ENCODE measurements around the gene NRXN2.

DNA sequence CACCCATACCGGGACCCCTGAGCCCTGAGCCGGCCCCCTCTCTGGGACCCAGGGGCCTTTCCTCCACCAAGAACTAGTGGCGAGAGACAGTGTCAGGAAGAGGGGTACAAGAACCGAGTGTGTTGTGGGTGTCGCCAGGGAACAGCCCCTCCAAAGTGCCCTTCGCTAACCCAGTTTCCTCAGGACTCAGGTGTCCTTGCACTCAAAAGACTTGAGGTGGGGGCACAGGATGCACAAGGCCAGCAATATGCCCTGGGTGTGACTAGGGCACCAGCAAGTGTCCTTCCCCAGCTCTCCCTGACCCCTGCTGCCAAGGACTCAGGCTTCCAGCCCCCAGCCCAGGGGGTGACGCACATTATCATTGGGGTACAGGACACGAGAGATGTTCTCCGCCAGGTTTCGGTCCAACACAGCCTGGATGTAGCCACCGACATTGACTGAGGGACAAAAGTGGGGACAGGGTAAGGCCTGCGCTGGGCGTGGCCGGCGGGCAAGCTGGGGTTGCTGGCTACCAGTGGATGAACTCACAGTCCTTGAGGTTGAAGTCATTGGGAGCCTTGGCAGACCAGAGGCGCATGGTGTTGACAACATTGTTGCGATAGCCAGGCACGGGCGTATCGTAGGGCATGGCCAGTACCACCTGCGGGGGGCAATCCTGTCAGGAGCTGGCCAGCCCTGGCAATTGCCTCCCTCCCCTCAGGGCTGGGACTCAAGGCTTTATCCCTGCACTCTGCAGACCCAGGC, 32.1 kb upstream of the NRXN2 start:
- TF ChIP-seq, protein P1, sequence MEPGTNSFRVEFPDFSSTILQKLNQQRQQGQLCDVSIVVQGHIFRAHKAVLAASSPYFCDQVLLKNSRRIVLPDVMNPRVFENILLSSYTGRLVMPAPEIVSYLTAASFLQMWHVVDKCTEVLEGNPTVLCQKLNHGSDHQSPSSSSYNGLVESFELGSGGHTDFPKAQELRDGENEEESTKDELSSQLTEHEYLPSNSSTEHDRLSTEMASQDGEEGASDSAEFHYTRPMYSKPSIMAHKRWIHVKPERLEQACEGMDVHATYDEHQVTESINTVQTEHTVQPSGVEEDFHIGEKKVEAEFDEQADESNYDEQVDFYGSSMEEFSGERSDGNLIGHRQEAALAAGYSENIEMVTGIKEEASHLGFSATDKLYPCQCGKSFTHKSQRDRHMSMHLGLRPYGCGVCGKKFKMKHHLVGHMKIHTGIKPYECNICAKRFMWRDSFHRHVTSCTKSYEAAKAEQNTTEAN (CRISPR knock-in tag; conservative IDR thresholded peaks at IDR 0.05): no peak
- TF ChIP-seq POLR2A (IDR thresholded peaks at IDR 0.05; ENCODE audit: insufficient read depth in 1 of 2, low read depth in 2 of 2, low read length in 2 of 2) (no peak), TSC22D2 (CRISPR knock-in tag; IDR thresholded peaks at IDR 0.05; ENCODE audit: borderline replicate concordance) (no peak), KLF9 (CRISPR knock-in tag; IDR thresholded peaks at IDR 0.05; ENCODE audit: low read depth) (no peak), PAWR (CRISPR knock-in tag; IDR thresholded peaks at IDR 0.05; ENCODE audit: borderline replicate concordance) (no peak), GABPA (IDR thresholded peaks at IDR 0.05; ENCODE audit: low read depth, low read length) (no peak), GABPA (CRISPR knock-in tag; IDR thresholded peaks at IDR 0.05; ENCODE audit: low read depth) (no peak), NKX3-1 (CRISPR knock-in tag; IDR thresholded peaks at IDR 0.05) (no peak), THYN1 (CRISPR knock-in tag; IDR thresholded peaks at IDR 0.05; ENCODE audit: borderline replicate concordance, low read depth) (no peak), ZNF782 (CRISPR knock-in tag; IDR thresholded peaks at IDR 0.05; ENCODE audit: borderline replicate concordance) (no peak), POLR2AphosphoS5 (IDR thresholded peaks at IDR 0.05; ENCODE audit: low read depth, low read length) (no peak), FOXJ3 (CRISPR knock-in tag; IDR thresholded peaks at IDR 0.05; ENCODE audit: borderline replicate concordance) (no peak)
- TF ChIP-seq, protein P2, sequence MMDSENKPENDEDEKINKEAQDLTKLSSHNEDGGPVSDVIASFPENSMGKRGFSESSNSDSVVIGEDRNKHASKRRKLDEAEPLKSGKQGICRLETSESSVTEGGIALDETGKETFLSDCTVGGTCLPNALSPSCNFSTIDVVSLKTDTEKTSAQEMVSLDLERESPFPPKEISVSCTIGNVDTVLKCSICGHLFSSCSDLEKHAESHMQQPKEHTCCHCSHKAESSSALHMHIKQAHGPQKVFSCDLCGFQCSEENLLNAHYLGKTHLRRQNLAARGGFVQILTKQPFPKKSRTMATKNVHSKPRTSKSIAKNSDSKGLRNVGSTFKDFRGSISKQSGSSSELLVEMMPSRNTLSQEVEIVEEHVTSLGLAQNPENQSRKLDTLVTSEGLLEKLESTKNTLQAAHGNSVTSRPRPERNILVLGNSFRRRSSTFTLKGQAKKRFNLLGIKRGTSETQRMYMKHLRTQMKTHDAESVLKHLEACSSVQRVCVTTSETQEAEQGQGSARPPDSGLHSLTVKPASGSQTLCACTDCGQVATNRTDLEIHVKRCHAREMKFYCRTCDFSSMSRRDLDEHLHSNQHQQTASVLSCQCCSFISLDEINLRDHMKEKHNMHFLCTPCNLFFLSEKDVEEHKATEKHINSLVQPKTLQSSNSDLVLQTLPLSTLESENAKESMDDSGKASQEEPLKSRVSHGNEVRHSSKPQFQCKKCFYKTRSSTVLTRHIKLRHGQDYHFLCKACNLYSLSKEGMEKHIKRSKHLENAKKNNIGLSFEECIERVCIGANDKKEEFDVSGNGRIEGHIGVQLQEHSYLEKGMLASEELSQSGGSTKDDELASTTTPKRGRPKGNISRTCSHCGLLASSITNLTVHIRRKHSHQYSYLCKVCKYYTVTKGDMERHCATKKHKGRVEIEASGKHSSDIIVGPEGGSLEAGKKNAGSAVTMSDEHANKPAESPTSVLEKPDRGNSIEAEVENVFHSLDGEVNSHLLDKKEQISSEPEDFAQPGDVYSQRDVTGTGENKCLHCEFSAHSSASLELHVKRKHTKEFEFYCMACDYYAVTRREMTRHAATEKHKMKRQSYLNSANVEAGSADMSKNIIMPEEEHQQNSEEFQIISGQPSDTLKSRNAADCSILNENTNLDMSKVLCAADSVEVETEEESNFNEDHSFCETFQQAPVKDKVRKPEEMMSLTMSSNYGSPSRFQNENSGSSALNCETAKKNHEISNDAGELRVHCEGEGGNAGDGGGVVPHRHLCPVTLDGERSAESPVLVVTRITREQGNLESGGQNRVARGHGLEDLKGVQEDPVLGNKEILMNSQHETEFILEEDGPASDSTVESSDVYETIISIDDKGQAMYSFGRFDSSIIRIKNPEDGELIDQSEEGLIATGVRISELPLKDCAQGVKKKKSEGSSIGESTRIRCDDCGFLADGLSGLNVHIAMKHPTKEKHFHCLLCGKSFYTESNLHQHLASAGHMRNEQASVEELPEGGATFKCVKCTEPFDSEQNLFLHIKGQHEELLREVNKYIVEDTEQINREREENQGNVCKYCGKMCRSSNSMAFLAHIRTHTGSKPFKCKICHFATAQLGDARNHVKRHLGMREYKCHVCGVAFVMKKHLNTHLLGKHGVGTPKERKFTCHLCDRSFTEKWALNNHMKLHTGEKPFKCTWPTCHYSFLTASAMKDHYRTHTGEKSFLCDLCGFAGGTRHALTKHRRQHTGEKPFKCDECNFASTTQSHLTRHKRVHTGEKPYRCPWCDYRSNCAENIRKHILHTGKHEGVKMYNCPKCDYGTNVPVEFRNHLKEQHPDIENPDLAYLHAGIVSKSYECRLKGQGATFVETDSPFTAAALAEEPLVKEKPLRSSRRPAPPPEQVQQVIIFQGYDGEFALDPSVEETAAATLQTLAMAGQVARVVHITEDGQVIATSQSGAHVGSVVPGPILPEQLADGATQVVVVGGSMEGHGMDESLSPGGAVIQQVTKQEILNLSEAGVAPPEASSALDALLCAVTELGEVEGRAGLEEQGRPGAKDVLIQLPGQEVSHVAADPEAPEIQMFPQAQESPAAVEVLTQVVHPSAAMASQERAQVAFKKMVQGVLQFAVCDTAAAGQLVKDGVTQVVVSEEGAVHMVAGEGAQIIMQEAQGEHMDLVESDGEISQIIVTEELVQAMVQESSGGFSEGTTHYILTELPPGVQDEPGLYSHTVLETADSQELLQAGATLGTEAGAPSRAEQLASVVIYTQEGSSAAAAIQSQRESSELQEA (CRISPR knock-in tag; IDR thresholded peaks at IDR 0.05; ENCODE audit: not compliant biosample characterization): no peak
- TF ChIP-seq, protein P3, sequence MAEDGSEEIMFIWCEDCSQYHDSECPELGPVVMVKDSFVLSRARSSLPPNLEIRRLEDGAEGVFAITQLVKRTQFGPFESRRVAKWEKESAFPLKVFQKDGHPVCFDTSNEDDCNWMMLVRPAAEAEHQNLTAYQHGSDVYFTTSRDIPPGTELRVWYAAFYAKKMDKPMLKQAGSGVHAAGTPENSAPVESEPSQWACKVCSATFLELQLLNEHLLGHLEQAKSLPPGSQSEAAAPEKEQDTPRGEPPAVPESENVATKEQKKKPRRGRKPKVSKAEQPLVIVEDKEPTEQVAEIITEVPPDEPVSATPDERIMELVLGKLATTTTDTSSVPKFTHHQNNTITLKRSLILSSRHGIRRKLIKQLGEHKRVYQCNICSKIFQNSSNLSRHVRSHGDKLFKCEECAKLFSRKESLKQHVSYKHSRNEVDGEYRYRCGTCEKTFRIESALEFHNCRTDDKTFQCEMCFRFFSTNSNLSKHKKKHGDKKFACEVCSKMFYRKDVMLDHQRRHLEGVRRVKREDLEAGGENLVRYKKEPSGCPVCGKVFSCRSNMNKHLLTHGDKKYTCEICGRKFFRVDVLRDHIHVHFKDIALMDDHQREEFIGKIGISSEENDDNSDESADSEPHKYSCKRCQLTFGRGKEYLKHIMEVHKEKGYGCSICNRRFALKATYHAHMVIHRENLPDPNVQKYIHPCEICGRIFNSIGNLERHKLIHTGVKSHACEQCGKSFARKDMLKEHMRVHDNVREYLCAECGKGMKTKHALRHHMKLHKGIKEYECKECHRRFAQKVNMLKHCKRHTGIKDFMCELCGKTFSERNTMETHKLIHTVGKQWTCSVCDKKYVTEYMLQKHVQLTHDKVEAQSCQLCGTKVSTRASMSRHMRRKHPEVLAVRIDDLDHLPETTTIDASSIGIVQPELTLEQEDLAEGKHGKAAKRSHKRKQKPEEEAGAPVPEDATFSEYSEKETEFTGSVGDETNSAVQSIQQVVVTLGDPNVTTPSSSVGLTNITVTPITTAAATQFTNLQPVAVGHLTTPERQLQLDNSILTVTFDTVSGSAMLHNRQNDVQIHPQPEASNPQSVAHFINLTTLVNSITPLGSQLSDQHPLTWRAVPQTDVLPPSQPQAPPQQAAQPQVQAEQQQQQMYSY (CRISPR knock-in tag; IDR thresholded peaks at IDR 0.05): no peak
- TF ChIP-seq, protein P4, sequence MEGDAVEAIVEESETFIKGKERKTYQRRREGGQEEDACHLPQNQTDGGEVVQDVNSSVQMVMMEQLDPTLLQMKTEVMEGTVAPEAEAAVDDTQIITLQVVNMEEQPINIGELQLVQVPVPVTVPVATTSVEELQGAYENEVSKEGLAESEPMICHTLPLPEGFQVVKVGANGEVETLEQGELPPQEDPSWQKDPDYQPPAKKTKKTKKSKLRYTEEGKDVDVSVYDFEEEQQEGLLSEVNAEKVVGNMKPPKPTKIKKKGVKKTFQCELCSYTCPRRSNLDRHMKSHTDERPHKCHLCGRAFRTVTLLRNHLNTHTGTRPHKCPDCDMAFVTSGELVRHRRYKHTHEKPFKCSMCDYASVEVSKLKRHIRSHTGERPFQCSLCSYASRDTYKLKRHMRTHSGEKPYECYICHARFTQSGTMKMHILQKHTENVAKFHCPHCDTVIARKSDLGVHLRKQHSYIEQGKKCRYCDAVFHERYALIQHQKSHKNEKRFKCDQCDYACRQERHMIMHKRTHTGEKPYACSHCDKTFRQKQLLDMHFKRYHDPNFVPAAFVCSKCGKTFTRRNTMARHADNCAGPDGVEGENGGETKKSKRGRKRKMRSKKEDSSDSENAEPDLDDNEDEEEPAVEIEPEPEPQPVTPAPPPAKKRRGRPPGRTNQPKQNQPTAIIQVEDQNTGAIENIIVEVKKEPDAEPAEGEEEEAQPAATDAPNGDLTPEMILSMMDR (CRISPR knock-in tag; IDR thresholded peaks at IDR 0.05): no peak
